IPS-11a (cell line): ENCODE measurements around the gene PITPNM3.

Source experiments
- H3K4me3 ChIP-seq: one replicate; pipeline ENCODE4 v1.5.1; 2013; ENCODE audit warnings: low read depth, low read length, control low read depth

PITPNM3 gene

GRCh38 chr17:6465206-6466003 is 91.0 kb downstream of the PITPNM3 start:
- H3K4me3 ChIP-seq: no peak overlapping the region

GRCh38 chr17:6464446-6465041 is 91.8 kb downstream of the PITPNM3 start:
- no peak overlapping the region for H3K4me3 ChIP-seq

- no peak overlapping the region for H3K4me3 ChIP-seq
Observed at GRCh38 chr17:6463616-6464445, 92.5 kb downstream of the PITPNM3 start.

GRCh38 chr17:6462692-6463091 is 93.7 kb downstream of the PITPNM3 start:
- no peak overlapping the region for H3K4me3 ChIP-seq

GRCh38 chr17:6461792-6462524 is 94.4 kb downstream of the PITPNM3 start:
- H3K4me3 ChIP-seq: no peak overlapping the region

- no peak overlapping the region for H3K4me3 ChIP-seq
Observed at GRCh38 chr17:6461246-6461645, 95.1 kb downstream of the PITPNM3 start.

- H3K4me3 ChIP-seq: no peak overlapping the region
Observed at GRCh38 chr17:6460531-6461161, 95.7 kb downstream of the PITPNM3 start.

GRCh38 chr17:6458460-6458950 is 97.8 kb downstream of the PITPNM3 start:
- H3K4me3 ChIP-seq: no peak overlapping the region

GRCh38 chr17:6457688-6458459 is 98.5 kb downstream of the PITPNM3 start:
- no peak overlapping the region for H3K4me3 ChIP-seq

- H3K4me3 ChIP-seq: no peak overlapping the region
Observed at GRCh38 chr17:6456914-6457687, 99.3 kb downstream of the PITPNM3 start.

- no peak overlapping the region for H3K4me3 ChIP-seq
Observed at GRCh38 chr17:6456321-6456720, 100.0 kb downstream of the PITPNM3 start.

- H3K4me3 ChIP-seq: peak overlapping the region; percentile 28
Observed at GRCh38 chr17:6455321-6455705, 101.0 kb downstream of the PITPNM3 start.

- peak overlapping the region; percentile 28 for H3K4me3 ChIP-seq
Observed at GRCh38 chr17:6454495-6455320, 101.6 kb downstream of the PITPNM3 start.

GRCh38 chr17:6453279-6454024 is 102.9 kb downstream of the PITPNM3 start:
- no peak overlapping the region for H3K4me3 ChIP-seq

- no peak overlapping the region for H3K4me3 ChIP-seq
Observed at GRCh38 chr17:6452471-6453266, 103.7 kb downstream of the PITPNM3 start.
